Tibial artery (tissue), 4 donors: ENCODE measurements around the gene ITPR1.
A peak's percentile ranks its signal among the peaks of the same experiment; 100 is the strongest.

ENCODE experiments used
- DNase-seq, 2 donors: peaks; one replicate each; pipeline ENCODE4 v3.0.0-alpha.2; 2019
- H3K27ac ChIP-seq, 2 donors: fragments of 200-600 bp; sonication (generic) in 1 of 2; 1 replicate in 1 of 2; 2 replicates in 1 of 2; pipeline ENCODE4 v1.5.1; 2018 to 2019; ENCODE audit warnings: mild to moderate bottlenecking in 1 of 2
- H3K27me3 ChIP-seq, 2 donors: fragments of 200-600 bp; sonication (generic) in 1 of 2; one replicate each; pipeline versions ENCODE4 v1.5.1 to v1.6.0; 2016 to 2019
- H3K36me3 ChIP-seq, 3 donors: fragments of 200-600 bp; sonication (generic) in 2 of 3; one replicate each; pipeline ENCODE4 v1.5.1; 2016 to 2019; ENCODE audit warnings: mild to moderate bottlenecking in 2 of 3
- H3K4me1 ChIP-seq, 4 donors: fragments of 200-600 bp; sonication (generic) in 2 of 4; 1 replicate in 3 of 4; 2 replicates in 1 of 4; pipeline ENCODE4 v1.5.1; 2016 to 2019
- H3K4me3 ChIP-seq, 2 donors: fragments of 200-600 bp; sonication (generic) in 1 of 2; 1 replicate in 1 of 2; 2 replicates in 1 of 2; pipeline ENCODE4 v1.5.1; 2018 to 2019; ENCODE audit warnings: mild to moderate bottlenecking in 2 of 2
- H3K9me3 ChIP-seq, 3 donors: fragments of 200-600 bp; sonication (generic) in 1 of 3; one replicate each; pipeline ENCODE4 v1.5.1; 2016 to 2019
- intact Hi-C: fragments of 100-400 bp; cut with DNase I; formaldehyde crosslinking; loops from one replicate; pipeline ENCODE4 v1.15.0; 2023; ENCODE audit warnings: low total_unique reads
- TF ChIP-seq, protein P1 (sequence below), 2 experiments: fragments of 200-600 bp in 1 of 2; fragments of 450-650 bp in 1 of 2; IDR thresholded peaks; one replicate each; pipeline ENCODE4 v1.5.1; 2017 to 2019; ENCODE audit warnings: antibody characterized with exemption in 2 of 2, mild to moderate bottlenecking in 1 of 2, moderate library complexity in 1 of 2

ITPR1 gene

DNA sequence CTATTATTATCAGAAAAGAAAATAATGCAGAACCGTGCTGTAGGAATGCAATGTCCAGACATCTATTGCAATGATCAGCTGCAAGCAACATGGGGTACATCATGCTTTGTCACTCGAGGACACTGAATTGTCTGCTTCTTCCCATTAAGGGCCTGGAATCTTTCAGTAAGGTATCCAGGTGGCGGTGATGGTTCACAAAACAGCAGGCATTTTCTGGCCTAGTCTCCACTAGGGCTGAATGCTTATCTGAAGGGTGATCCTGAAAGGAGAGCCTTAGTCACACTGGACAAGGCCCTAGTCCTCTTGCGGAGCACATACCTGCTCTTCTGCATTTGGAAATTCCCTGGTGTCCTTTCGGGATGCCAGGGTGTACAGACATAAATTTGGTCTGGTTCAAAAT lies 21.2 kb downstream of the ITPR1 start:
- DNase-seq: no peak
- H3K4me3 ChIP-seq: no peak overlapping the region
- intact Hi-C loops: no loop called here
- TF ChIP-seq, protein P1, sequence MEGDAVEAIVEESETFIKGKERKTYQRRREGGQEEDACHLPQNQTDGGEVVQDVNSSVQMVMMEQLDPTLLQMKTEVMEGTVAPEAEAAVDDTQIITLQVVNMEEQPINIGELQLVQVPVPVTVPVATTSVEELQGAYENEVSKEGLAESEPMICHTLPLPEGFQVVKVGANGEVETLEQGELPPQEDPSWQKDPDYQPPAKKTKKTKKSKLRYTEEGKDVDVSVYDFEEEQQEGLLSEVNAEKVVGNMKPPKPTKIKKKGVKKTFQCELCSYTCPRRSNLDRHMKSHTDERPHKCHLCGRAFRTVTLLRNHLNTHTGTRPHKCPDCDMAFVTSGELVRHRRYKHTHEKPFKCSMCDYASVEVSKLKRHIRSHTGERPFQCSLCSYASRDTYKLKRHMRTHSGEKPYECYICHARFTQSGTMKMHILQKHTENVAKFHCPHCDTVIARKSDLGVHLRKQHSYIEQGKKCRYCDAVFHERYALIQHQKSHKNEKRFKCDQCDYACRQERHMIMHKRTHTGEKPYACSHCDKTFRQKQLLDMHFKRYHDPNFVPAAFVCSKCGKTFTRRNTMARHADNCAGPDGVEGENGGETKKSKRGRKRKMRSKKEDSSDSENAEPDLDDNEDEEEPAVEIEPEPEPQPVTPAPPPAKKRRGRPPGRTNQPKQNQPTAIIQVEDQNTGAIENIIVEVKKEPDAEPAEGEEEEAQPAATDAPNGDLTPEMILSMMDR (IDR thresholded peaks at IDR 0.05): no peak
- H3K9me3 ChIP-seq: no peaks in the 10 kb centered on the region
- no peaks in the 10 kb centered on the region for H3K27me3 ChIP-seq
- peaks cover 0 to 99% (median 45%) of the 10 kb centered on the region in 4 donors for H3K4me1 ChIP-seq
- H3K36me3 ChIP-seq: no peaks in the 10 kb centered on the region
- peak overlapping the region in 1 of 2 donors; percentile 14 for H3K27ac ChIP-seq

DNA sequence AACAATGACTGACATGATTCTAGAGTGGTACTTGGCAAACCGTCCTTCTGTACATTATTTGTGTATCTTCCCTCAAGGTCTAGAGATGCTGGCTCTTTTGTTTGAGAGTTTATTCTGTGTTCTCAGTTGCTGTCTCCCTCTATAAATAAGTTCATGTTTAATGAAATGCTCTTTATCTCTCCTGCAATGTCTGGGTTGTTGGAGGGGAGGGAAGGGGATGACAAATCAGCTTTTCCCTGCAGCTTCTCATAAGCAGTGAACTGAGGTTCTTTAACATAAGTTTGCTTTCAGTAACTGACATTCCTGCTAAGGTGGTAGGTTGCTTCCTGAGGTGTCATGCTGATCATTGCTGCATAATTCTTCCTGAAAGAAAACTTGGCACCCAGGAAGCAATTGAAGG lies 21.8 kb downstream of the ITPR1 start:
- no peaks in the 10 kb centered on the region for H3K36me3 ChIP-seq
- peaks cover 0 to 99% (median 51%) of the 10 kb centered on the region in 4 donors for H3K4me1 ChIP-seq
- H3K9me3 ChIP-seq: no peaks in the 10 kb centered on the region

DNA sequence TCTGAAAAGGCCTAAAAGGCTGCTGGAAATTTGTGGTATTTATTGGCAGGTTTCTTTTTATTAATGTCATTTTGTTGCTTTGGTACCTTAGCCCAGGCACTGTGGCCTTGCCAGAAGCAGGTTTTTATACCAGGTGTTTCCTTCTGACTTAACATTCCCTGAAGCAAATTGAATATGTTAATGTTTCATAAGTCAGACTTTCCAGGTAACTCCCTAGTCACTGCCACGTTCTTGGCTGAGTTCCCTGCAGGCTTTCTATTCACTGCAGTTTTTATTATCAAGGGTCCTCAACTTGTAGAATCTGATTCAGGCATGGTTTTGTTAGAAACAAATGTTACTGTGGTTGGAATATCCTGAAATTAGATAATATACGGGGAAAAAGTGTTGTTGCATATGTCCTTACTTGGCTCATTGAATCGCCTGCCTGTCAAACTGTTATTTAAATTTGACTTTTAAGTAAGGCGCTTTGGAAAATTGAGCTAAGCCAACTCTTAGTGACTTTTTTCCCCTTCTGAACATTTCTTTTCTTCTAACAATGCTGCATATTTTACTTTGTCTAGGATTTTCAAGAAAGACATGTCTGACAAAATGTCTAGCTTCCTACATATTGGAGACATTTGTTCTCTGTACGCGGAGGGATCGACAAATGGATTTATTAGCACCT lies 22.9 kb downstream of the ITPR1 start:
- H3K4me1 ChIP-seq: peaks cover 0 to 99% (median 55%) of the 10 kb centered on the region in 4 donors
- H3K4me3 ChIP-seq: no peak overlapping the region
- DNase-seq: no peak
- H3K36me3 ChIP-seq: no peaks in the 10 kb centered on the region
- no peaks in the 10 kb centered on the region for H3K9me3 ChIP-seq
- intact Hi-C loops: no loop called here
- H3K27me3 ChIP-seq: no peaks in the 10 kb centered on the region
- peak overlapping the region; percentile 38 to 64 for H3K27ac ChIP-seq
- TF ChIP-seq, protein P1 (IDR thresholded peaks at IDR 0.05): no peak

More for the DNA sequence above, 21.8 kb downstream of the ITPR1 start:
- Histone ChIP-seq H3K27ac (peak overlapping the region; percentile 38 to 64), H3K4me3 (no peak overlapping the region), H3K27me3 (no peaks in the 10 kb centered on the region)
- intact Hi-C loops: no loop called here
- TF ChIP-seq, protein P1 (IDR thresholded peaks at IDR 0.05): no peak
- no peak for DNase-seq

DNA sequence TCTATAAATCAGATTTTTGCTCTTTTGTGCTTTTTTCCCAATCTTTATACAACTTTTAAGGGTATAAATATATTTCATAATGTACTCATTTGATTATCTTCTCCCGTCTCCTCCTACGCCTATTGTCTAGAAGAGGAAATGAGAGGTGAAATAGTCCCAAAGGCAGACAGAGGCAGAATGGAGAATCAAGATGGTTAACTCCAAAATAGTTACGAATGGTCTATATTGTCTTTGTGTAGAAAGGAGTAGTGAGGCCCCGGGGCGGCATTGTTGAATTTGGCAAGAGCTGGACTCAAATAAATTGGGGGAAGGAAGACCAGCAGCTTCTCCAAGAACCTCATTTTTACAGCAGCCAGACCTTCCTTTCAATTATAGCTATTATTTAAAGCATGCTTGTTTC lies 23.9 kb downstream of the ITPR1 start:
- intact Hi-C loops: no loop called here
- DNase-seq: no peak
- H3K9me3 ChIP-seq: no peaks in the 10 kb centered on the region
- peak overlapping the region in 1 of 2 donors; percentile 64 for H3K27ac ChIP-seq
- no peak overlapping the region for H3K4me3 ChIP-seq
- H3K36me3 ChIP-seq: peaks cover 0 to 6% (median 0%) of the 10 kb centered on the region in 3 donors
- H3K4me1 ChIP-seq: peaks cover 0 to 90% (median 55%) of the 10 kb centered on the region in 4 donors
- H3K27me3 ChIP-seq: no peaks in the 10 kb centered on the region
- TF ChIP-seq, protein P1 (IDR thresholded peaks at IDR 0.05): no peak

DNA sequence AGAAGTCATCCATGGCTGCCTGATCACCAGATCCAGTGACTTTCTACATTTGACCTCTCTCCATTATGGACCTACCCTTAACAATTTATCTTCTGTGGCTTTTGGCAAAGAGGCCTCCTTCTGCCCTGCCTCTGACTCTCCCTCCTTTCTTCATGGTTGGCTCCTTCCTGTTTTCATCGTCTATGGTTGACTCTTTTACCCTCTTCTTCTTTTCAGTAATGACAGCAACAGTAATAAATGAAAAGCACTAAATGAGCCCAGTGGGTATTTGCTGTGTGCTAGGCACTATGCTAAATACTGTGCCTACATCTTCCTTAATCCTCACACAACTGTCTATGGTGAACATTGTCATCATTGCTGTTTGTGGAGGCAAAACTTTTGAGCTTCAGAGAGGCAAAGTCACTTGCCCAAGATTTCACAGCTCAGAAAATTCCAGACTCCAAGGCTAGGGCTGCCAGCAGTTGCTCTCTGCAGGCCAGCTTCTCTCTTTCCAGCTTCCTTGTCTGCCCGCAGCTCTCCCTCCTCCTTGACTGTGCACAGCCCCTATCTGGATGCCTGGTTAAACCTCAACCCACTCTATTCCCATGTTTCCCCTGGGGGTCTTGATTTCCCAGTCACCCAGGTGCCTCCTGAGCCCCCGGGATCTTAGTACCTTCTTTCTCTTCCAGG lies 24.6 kb downstream of the ITPR1 start:
- Histone ChIP-seq H3K36me3 (peaks cover 0 to 6% (median 5%) of the 10 kb centered on the region in 3 donors), H3K9me3 (no peaks in the 10 kb centered on the region), H3K4me3 (no peak overlapping the region), H3K27me3 (no peaks in the 10 kb centered on the region), H3K4me1 (peaks cover 0 to 86% (median 53%) of the 10 kb centered on the region in 4 donors), H3K27ac (peak overlapping the region in 1 of 2 donors; percentile 64)
- TF ChIP-seq, protein P1 (IDR thresholded peaks at IDR 0.05): no peak
- DNase-seq: no peak
- intact Hi-C loops: no loop called here
